Measurements from ENCODE around the gene RELB. TPM values are rescaled to one million over a fixed set of nuclear protein-coding genes. Genes with fewer than 3 reads are reported as not detected.

RELB gene
- total and polyA plus RNA-seq, 10 of the 15 experiments (the other 5 are each of a cell fraction or from before 2014, with no cell fraction given) = 0.66 to 43.8 (median 12.8) TPM

GRCh38 chr19:45016388-45017314, 15.4 kb downstream of the RELB start (continued):
- TF ChIP-seq ETV6 (conservative IDR thresholded peaks at IDR 0.05 in 1 of 2, IDR thresholded peaks at IDR 0.05 in 1 of 2; ENCODE audit: borderline replicate concordance in 1 of 2, low read depth in 1 of 2) (0 out of 4 replicates have a peak, but pooled peaks of 1 of the 2 experiments have one; percentile 43), STAT1 (conservative IDR thresholded peaks at IDR 0.05) (no peak), EGR1 (IDR thresholded peaks at IDR 0.05; ENCODE audit: borderline replicate concordance in 1 of 2, low read depth in 2 of 2, low read length in 2 of 2) (0 out of 3 replicates have a peak, but pooled peaks of 1 of the 2 experiments have one; percentile 12), SREBF1 (IDR thresholded peaks at IDR 0.05; ENCODE audit: low read length) (no peak), ZNF217 (IDR thresholded peaks at IDR 0.05) (peak; percentile 45; the same call in 1 of the 2 replicates), FOXM1 (IDR thresholded peaks at IDR 0.05; ENCODE audit: low read depth, low read length) (peak; percentile 77; the same call in 1 of the 2 replicates), PML (IDR thresholded peaks at IDR 0.05; ENCODE audit: low read length) (0 out of 2 replicates have a peak, but pooled peaks have one; percentile 33), MEF2A (IDR thresholded peaks at IDR 0.05; ENCODE audit: insufficient read depth, low read depth, low read length) (peak; percentile 92), ZNF274 (IDR thresholded peaks at IDR 0.05; ENCODE audit: insufficient read depth, insufficient read length) (no peak), SUZ12 (IDR thresholded peaks at IDR 0.05; ENCODE audit: unreplicated experiment) (no peak), BMI1 (IDR thresholded peaks at IDR 0.05; ENCODE audit: borderline replicate concordance) (peak; percentile 49; the same call in 1 of the 2 replicates), PBX3 (IDR thresholded peaks at IDR 0.05; ENCODE audit: insufficient replicate concordance, low read depth, low read length) (no peak), CHD1 (IDR thresholded peaks at IDR 0.05; ENCODE audit: low read depth, low read length) (no peak), JUND (IDR thresholded peaks at IDR 0.05; ENCODE audit: low read depth, low read length) (0 out of 2 replicates have a peak, but pooled peaks have one; percentile 24), GATAD2B (conservative IDR thresholded peaks at IDR 0.05; ENCODE audit: low read depth) (peak; percentile 67; the same call in 1 of the 2 replicates), YY1 (IDR thresholded peaks at IDR 0.05; ENCODE audit: low read depth, low read length) (no peak), SUPT20H (IDR thresholded peaks at IDR 0.05; ENCODE audit: borderline replicate concordance, control insufficient read depth, low read depth, low read length) (no peak), JUNB (IDR thresholded peaks at IDR 0.05) (no peak; the same call in none of the 2 replicates), SPI1 (IDR thresholded peaks at IDR 0.05; ENCODE audit: borderline replicate concordance, insufficient read depth, low read depth, low read length) (no peak), KLF5 (IDR thresholded peaks at IDR 0.05; ENCODE audit: partially characterized antibody) (no peak), CHD4 (IDR thresholded peaks at IDR 0.05) (no peak; the same call in 1 of the 2 replicates), SMARCA5 (IDR thresholded peaks at IDR 0.05) (peak; percentile 91), IKZF2 (IDR thresholded peaks at IDR 0.05) (peak; percentile 94 to 95)
- TF ChIP-seq, protein P1, sequence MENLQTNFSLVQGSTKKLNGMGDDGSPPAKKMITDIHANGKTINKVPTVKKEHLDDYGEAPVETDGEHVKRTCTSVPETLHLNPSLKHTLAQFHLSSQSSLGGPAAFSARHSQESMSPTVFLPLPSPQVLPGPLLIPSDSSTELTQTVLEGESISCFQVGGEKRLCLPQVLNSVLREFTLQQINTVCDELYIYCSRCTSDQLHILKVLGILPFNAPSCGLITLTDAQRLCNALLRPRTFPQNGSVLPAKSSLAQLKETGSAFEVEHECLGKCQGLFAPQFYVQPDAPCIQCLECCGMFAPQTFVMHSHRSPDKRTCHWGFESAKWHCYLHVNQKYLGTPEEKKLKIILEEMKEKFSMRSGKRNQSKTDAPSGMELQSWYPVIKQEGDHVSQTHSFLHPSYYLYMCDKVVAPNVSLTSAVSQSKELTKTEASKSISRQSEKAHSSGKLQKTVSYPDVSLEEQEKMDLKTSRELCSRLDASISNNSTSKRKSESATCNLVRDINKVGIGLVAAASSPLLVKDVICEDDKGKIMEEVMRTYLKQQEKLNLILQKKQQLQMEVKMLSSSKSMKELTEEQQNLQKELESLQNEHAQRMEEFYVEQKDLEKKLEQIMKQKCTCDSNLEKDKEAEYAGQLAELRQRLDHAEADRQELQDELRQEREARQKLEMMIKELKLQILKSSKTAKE (IDR thresholded peaks at IDR 0.05; ENCODE audit: low read depth, poor library complexity, severe bottlenecking) = peak; percentile 86
- TF ChIP-seq, protein P2, sequence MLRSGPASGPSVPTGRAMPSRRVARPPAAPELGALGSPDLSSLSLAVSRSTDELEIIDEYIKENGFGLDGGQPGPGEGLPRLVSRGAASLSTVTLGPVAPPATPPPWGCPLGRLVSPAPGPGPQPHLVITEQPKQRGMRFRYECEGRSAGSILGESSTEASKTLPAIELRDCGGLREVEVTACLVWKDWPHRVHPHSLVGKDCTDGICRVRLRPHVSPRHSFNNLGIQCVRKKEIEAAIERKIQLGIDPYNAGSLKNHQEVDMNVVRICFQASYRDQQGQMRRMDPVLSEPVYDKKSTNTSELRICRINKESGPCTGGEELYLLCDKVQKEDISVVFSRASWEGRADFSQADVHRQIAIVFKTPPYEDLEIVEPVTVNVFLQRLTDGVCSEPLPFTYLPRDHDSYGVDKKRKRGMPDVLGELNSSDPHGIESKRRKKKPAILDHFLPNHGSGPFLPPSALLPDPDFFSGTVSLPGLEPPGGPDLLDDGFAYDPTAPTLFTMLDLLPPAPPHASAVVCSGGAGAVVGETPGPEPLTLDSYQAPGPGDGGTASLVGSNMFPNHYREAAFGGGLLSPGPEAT (IDR thresholded peaks at IDR 0.05; ENCODE audit: low read depth) = peak; percentile 98
